ENCODE data around the gene SIGMAR1.

- no peak for TF ChIP-seq CTCF (IDR thresholded peaks at IDR 0.05; ENCODE audit: low read length)
- no peak for TF ChIP-seq EZH2 (optimal IDR thresholded peaks at IDR 0.05; ENCODE audit: low read depth, low read length)
- TF ChIP-seq EZH2phosphoT487 (IDR thresholded peaks at IDR 0.05; ENCODE audit: low read length): no peak
Observed at GRCh38 chr9:34588671-34589635, 48.6 kb downstream of the SIGMAR1 start.

All from MM.1S (cell line).